RKO (cell line): ENCODE results near the gene NR5A2.
A peak's percentile ranks its signal among the peaks of the same experiment; 100 is the strongest.

Experiments used
- DNase-seq: peaks from one replicate; pipeline ENCODE4 v3.0.0-alpha.2; 2016; ENCODE audit warnings: low spot score

The NR5A2 gene

GRCh38 chr1:200027264-200027823 is at the start of gene NR5A2:
NR5A2 (plus strand) TSS chr1:200027710; CDS start chr1:200027848, 138 bp downstream.
- no peak for DNase-seq

- DNase-seq: no peak
Observed at GRCh38 chr1:199978408-199978940, 49.0 kb upstream of the NR5A2 start.

GRCh38 chr1:199979071-199979470 is 48.4 kb upstream of the NR5A2 start:
- DNase-seq: no peak

- DNase-seq: no peak
Observed at GRCh38 chr1:199981584-199981983, 45.9 kb upstream of the NR5A2 start.

GRCh38 chr1:199982606-199983005 is 44.9 kb upstream of the NR5A2 start:
- DNase-seq: no peak

GRCh38 chr1:199983531-199983930 is 44.0 kb upstream of the NR5A2 start:
- no peak for DNase-seq

- DNase-seq: no peak
Observed at GRCh38 chr1:199995096-199995685, 32.3 kb upstream of the NR5A2 start.

- peak; percentile 70 for DNase-seq
Observed at GRCh38 chr1:200005165-200005564, 22.3 kb upstream of the NR5A2 start.

GRCh38 chr1:200006711-200007110 is 20.8 kb upstream of the NR5A2 start:
- DNase-seq: no peak

GRCh38 chr1:200015811-200016210 is 11.7 kb upstream of the NR5A2 start:
- DNase-seq: no peak

- DNase-seq: no peak
Observed at GRCh38 chr1:200021577-200022238, 5.8 kb upstream of the NR5A2 start.

GRCh38 chr1:200022239-200022804 is 5.2 kb upstream of the NR5A2 start:
- DNase-seq: no peak

GRCh38 chr1:200028586-200029034 is 1.1 kb downstream of the NR5A2 start:
- DNase-seq: peak; percentile 20

- DNase-seq: peak; percentile 56
Observed at GRCh38 chr1:200029035-200029821, 1.7 kb downstream of the NR5A2 start.

- DNase-seq: no peak
Observed at GRCh38 chr1:200029822-200030152, 2.3 kb downstream of the NR5A2 start.

- no peak for DNase-seq
Observed at GRCh38 chr1:200030791-200031190, 3.3 kb downstream of the NR5A2 start.

- DNase-seq: no peak
Observed at GRCh38 chr1:200033511-200034261, 6.2 kb downstream of the NR5A2 start.

- DNase-seq: no peak
Observed at GRCh38 chr1:200034262-200034557, 6.7 kb downstream of the NR5A2 start.

- no peak for DNase-seq
Observed at GRCh38 chr1:200034761-200035396, 7.4 kb downstream of the NR5A2 start.

GRCh38 chr1:200035397-200035955 is 8.0 kb downstream of the NR5A2 start:
- DNase-seq: no peak
